ENCODE results near the gene INPP4A. TPM values are rescaled to one million over a fixed set of nuclear protein-coding genes. Genes with fewer than 3 reads are reported as not detected.

The INPP4A gene
- total and polyA plus RNA-seq, 9 of the 15 experiments (the other 6 are each of a cell fraction or from before 2014, with no cell fraction given), result 1.8 to 15.7 (median 8.3) TPM

- TF ChIP-seq, protein P1, sequence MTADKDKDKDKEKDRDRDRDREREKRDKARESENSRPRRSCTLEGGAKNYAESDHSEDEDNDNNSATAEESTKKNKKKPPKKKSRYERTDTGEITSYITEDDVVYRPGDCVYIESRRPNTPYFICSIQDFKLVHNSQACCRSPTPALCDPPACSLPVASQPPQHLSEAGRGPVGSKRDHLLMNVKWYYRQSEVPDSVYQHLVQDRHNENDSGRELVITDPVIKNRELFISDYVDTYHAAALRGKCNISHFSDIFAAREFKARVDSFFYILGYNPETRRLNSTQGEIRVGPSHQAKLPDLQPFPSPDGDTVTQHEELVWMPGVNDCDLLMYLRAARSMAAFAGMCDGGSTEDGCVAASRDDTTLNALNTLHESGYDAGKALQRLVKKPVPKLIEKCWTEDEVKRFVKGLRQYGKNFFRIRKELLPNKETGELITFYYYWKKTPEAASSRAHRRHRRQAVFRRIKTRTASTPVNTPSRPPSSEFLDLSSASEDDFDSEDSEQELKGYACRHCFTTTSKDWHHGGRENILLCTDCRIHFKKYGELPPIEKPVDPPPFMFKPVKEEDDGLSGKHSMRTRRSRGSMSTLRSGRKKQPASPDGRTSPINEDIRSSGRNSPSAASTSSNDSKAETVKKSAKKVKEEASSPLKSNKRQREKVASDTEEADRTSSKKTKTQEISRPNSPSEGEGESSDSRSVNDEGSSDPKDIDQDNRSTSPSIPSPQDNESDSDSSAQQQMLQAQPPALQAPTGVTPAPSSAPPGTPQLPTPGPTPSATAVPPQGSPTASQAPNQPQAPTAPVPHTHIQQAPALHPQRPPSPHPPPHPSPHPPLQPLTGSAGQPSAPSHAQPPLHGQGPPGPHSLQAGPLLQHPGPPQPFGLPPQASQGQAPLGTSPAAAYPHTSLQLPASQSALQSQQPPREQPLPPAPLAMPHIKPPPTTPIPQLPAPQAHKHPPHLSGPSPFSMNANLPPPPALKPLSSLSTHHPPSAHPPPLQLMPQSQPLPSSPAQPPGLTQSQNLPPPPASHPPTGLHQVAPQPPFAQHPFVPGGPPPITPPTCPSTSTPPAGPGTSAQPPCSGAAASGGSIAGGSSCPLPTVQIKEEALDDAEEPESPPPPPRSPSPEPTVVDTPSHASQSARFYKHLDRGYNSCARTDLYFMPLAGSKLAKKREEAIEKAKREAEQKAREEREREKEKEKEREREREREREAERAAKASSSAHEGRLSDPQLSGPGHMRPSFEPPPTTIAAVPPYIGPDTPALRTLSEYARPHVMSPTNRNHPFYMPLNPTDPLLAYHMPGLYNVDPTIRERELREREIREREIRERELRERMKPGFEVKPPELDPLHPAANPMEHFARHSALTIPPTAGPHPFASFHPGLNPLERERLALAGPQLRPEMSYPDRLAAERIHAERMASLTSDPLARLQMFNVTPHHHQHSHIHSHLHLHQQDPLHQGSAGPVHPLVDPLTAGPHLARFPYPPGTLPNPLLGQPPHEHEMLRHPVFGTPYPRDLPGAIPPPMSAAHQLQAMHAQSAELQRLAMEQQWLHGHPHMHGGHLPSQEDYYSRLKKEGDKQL (CRISPR knock-in tag; IDR thresholded peaks at IDR 0.05; ENCODE audit: borderline replicate concordance), result no peak
- TF ChIP-seq EWSR1 (IDR thresholded peaks at IDR 0.05; ENCODE audit: borderline replicate concordance, low read depth, partially characterized antibody) (no peak), GABPB1 (CRISPR knock-in tag; IDR thresholded peaks at IDR 0.05) (no peak), RB1 (IDR thresholded peaks at IDR 0.05; ENCODE audit: low read depth) (no peak), BRD9 (IDR thresholded peaks at IDR 0.05; ENCODE audit: low read depth, partially characterized antibody) (no peak), SP2 (IDR thresholded peaks at IDR 0.05; ENCODE audit: extremely low read depth, low read depth, low read length, poor library complexity, severe bottlenecking) (no peak), ZNF668 (CRISPR knock-in tag; IDR thresholded peaks at IDR 0.05) (no peak), SMAD3 (CRISPR knock-in tag; conservative IDR thresholded peaks at IDR 0.05) (no peak), TCF15 (CRISPR knock-in tag; IDR thresholded peaks at IDR 0.05) (no peak), SMARCB1 (IDR thresholded peaks at IDR 0.05; ENCODE audit: insufficient read length, low read depth) (no peak), ZNF217 (CRISPR knock-in tag; IDR thresholded peaks at IDR 0.05) (no peak), YY1 (IDR thresholded peaks at IDR 0.05; ENCODE audit: borderline replicate concordance in 1 of 3, control insufficient read depth in 1 of 3, extremely low read depth in 1 of 3, insufficient read depth in 3 of 3, insufficient read length in 1 of 3, insufficient replicate concordance in 2 of 3, low read depth in 1 of 3, low read length in 2 of 3) (peak in 1 of 3 experiments; percentile 25), RBM14 (IDR thresholded peaks at IDR 0.05; ENCODE audit: borderline replicate concordance, insufficient read depth, low read depth, low read length) (no peak), YBX1 (IDR thresholded peaks at IDR 0.05) (no peak), MTA3 (IDR thresholded peaks at IDR 0.05; ENCODE audit: borderline replicate concordance) (no peak), ZNF41 (CRISPR knock-in tag; conservative IDR thresholded peaks at IDR 0.05) (no peak), FUS (optimal IDR thresholded peaks at IDR 0.05; ENCODE audit: low read depth, low read length) (no peak), ZSCAN29 (IDR thresholded peaks at IDR 0.05) (no peak)
- TF ChIP-seq, protein P2, sequence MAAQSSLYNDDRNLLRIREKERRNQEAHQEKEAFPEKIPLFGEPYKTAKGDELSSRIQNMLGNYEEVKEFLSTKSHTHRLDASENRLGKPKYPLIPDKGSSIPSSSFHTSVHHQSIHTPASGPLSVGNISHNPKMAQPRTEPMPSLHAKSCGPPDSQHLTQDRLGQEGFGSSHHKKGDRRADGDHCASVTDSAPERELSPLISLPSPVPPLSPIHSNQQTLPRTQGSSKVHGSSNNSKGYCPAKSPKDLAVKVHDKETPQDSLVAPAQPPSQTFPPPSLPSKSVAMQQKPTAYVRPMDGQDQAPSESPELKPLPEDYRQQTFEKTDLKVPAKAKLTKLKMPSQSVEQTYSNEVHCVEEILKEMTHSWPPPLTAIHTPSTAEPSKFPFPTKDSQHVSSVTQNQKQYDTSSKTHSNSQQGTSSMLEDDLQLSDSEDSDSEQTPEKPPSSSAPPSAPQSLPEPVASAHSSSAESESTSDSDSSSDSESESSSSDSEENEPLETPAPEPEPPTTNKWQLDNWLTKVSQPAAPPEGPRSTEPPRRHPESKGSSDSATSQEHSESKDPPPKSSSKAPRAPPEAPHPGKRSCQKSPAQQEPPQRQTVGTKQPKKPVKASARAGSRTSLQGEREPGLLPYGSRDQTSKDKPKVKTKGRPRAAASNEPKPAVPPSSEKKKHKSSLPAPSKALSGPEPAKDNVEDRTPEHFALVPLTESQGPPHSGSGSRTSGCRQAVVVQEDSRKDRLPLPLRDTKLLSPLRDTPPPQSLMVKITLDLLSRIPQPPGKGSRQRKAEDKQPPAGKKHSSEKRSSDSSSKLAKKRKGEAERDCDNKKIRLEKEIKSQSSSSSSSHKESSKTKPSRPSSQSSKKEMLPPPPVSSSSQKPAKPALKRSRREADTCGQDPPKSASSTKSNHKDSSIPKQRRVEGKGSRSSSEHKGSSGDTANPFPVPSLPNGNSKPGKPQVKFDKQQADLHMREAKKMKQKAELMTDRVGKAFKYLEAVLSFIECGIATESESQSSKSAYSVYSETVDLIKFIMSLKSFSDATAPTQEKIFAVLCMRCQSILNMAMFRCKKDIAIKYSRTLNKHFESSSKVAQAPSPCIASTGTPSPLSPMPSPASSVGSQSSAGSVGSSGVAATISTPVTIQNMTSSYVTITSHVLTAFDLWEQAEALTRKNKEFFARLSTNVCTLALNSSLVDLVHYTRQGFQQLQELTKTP (IDR thresholded peaks at IDR 0.05; ENCODE audit: low read depth in 1 of 2, partially characterized antibody in 2 of 2), result no peak
These were observed 115.7 kb downstream of the INPP4A start (continued) for GRCh38 chr2:98560256-98560771.
